Activated naive CD8-positive, alpha-beta T cell treated with anti-CD3 and anti-CD28 coated beads, Interleukin-2, amount 10 ng/mL, durations not matched to agents 7 days and 5 days (primary cell): ENCODE results near the gene POP7. TPM values are rescaled to one million over a fixed set of nuclear protein-coding genes. Genes with fewer than 3 reads are reported as not detected.
"Not testable (repeated sequence)": the region's sequence is repeated elsewhere in the genome, so short reads cannot be mapped to it uniquely, and the experiment has no call there.

Source experiments
- ATAC-seq: fragments of 150-1000 bp; cut with Tn5 transposase; one replicate; pipeline ENCODE4 v1.10.0; 2021; ENCODE audit warnings: low read depth, moderate library complexity
- POLR2A ChIA-PET: fragments of 350-600 bp; sonication (Branson Sonifier 250); formaldehyde crosslinking; loops from one replicate; lab custom pipeline; 2021; ENCODE audit warnings: antibody characterized with exemption; lab: Charles Lee
- DNase-seq: peaks from one replicate; pipeline ENCODE4 v3.0.0; 2021
- H3K27ac Mint-ChIP-seq: one replicate; pipeline ENCODE4 v1.8.0; 2022; ENCODE audit warnings: mild to moderate bottlenecking, mixed read lengths
- H3K27me3 Mint-ChIP-seq: one replicate; pipeline ENCODE4 v1.8.0; 2022; ENCODE audit warnings: mild to moderate bottlenecking, moderate library complexity, mixed read lengths
- H3K36me3 Mint-ChIP-seq: one replicate; pipeline ENCODE4 v1.8.0; 2021; ENCODE audit warnings: mild to moderate bottlenecking, mixed read lengths
- H3K4me1 Mint-ChIP-seq: one replicate; pipeline ENCODE4 v1.8.0; 2021; ENCODE audit warnings: mixed read lengths
- H3K4me3 Mint-ChIP-seq: one replicate; pipeline ENCODE4 v1.8.0; 2022; ENCODE audit warnings: mild to moderate bottlenecking, moderate library complexity, mixed read lengths
- H3K9me3 Mint-ChIP-seq: one replicate; pipeline ENCODE4 v1.8.0; 2021; ENCODE audit warnings: mixed read lengths
- total RNA-seq, 2 experiments: library from RNA; stranded (reverse); gene quantifications; one replicate each; pipeline ENCODE4 v1.2.3, GENCODE V29; 2021

Gene POP7
- total RNA-seq, 2 experiments from 2014 or later: 29.6 to 32.8 TPM

DNA sequence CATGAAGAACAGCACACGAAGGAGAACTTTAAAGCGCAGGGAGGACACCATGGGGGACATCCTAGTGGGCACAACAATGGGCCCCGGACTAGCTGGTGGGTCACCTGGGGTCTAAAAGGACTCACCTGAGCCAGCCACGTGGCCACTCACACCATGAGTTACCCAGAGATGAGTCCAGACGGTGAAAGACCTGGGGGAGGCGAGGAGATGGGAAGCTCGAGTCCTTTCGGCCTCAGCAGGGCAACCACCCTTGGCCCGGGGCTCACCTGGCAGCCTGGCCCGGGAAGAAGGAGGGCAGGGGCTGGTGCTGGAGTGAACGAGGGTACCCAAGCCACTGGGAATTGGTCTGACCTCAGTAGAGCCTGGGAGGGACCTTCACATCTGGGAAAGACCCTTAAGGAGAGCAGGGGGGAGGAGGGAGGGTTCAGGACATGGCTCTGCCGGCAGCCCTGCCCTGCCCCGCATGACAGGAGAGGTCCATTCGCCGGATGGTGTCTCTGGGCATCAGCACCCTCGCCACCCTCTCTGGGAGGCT is 17.5 kb upstream of the POP7 start:
- DNase-seq (no peak), ATAC-seq (no peak)
- H3K4me3 Mint-ChIP-seq: no peak overlapping the region
- H3K27ac Mint-ChIP-seq: no peak overlapping the region
- H3K9me3 Mint-ChIP-seq: no peaks in the 10 kb centered on the region
- H3K27me3 Mint-ChIP-seq: no peaks in the 10 kb centered on the region
- POLR2A ChIA-PET: no interaction called here
- peaks cover 21% of the 10 kb centered on the region for H3K4me1 Mint-ChIP-seq
- peaks cover 2% of the 10 kb centered on the region for H3K36me3 Mint-ChIP-seq

GRCh38 chr7:100689230-100690135 is 16.4 kb upstream of the POP7 start:
- ATAC-seq (no peak), DNase-seq (no peak)
- POLR2A ChIA-PET: interaction anchor here (0.9 to 4.8 kb wide), 3 partner anchors 9 to 77 kb away, joined by 3 to 24 read pairs (median 7); partner anchors contain the start of gene MOSPD3
- Mint-ChIP-seq H3K36me3 (peaks cover 2% of the 10 kb centered on the region), H3K27me3 (no peaks in the 10 kb centered on the region), H3K27ac (no peak overlapping the region), H3K4me1 (peaks cover 21% of the 10 kb centered on the region), H3K4me3 (no peak overlapping the region), H3K9me3 (no peaks in the 10 kb centered on the region)

- Mint-ChIP-seq H3K36me3 (peaks cover 2% of the 10 kb centered on the region), H3K9me3 (no peaks in the 10 kb centered on the region), H3K27ac (peak overlapping the region; percentile 34), H3K27me3 (peaks cover 9% of the 10 kb centered on the region), H3K4me1 (peaks cover 24% of the 10 kb centered on the region), H3K4me3 (peak overlapping the region; percentile 96)
- DNase-seq: peak; percentile 82
- POLR2A ChIA-PET: interaction anchor here (1.0 to 4.8 kb wide), 11 partner anchors 11 to 263 kb away, joined by 3 to 24 read pairs (median 7); partner anchors contain the start of genes FBXO24, MEPCE, POP7 and ZCWPW1
- peak; percentile 74 for ATAC-seq
Observed at GRCh38 chr7:100691676-100692577, 14.0 kb upstream of the POP7 start.

DNA sequence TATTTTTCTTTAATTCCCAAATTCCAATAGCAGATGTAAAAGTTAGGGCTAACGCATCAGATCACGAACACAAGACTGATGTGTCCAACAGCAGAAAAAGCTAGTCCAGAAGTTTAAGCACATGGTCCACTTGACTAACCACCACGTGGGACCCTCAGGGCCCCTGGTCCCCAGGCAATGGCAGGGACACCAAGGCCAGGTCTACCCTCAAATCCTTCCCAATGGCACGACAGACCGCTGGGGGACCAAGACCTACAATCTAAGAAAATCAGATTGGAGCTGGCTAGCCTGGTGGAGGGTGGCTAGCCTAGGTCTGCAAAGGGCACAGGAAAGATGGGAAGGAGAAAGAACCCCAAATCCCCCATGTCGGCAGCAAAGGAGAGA is 13.4 kb upstream of the POP7 start:
- Mint-ChIP-seq H3K27ac (peak overlapping the region; percentile 91), H3K4me3 (peak overlapping the region; percentile 96), H3K36me3 (peaks cover 2% of the 10 kb centered on the region), H3K27me3 (peaks cover 15% of the 10 kb centered on the region), H3K4me1 (peaks cover 24% of the 10 kb centered on the region), H3K9me3 (no peaks in the 10 kb centered on the region)
- DNase-seq (no peak), ATAC-seq (no peak)
- POLR2A ChIA-PET: interaction anchor here (1.2 to 5.1 kb wide), 13 partner anchors 12 to 263 kb away, joined by 3 to 31 read pairs (median 7); partner anchors contain the start of genes FBXO24, MEPCE, MOSPD3 and POP7

- ATAC-seq (peak; percentile 35), DNase-seq (no peak)
- H3K36me3 Mint-ChIP-seq: peaks cover 2% of the 10 kb centered on the region
- POLR2A ChIA-PET: interaction anchor here (0.6 to 5.1 kb wide), 15 partner anchors 12 to 350 kb away, joined by 3 to 31 read pairs (median 5); partner anchors contain the start of genes FBXO24, LRCH4, MEPCE and MOSPD3
- H3K27ac Mint-ChIP-seq: peak overlapping the region; percentile 91
- no peaks in the 10 kb centered on the region for H3K9me3 Mint-ChIP-seq
- H3K4me3 Mint-ChIP-seq: peak overlapping the region; percentile 96
- peaks cover 15% of the 10 kb centered on the region for H3K27me3 Mint-ChIP-seq
- H3K4me1 Mint-ChIP-seq: peaks cover 24% of the 10 kb centered on the region
Observed at GRCh38 chr7:100693312-100694097, 12.4 kb upstream of the POP7 start.

- Mint-ChIP-seq H3K27me3 (peaks cover 16% of the 10 kb centered on the region), H3K4me3 (peak within 1 kb of the TSS; percentile 96), H3K36me3 (peaks cover 2% of the 10 kb centered on the region), H3K4me1 (peaks cover 22% of the 10 kb centered on the region), H3K9me3 (no peaks in the 10 kb centered on the region), H3K27ac (peak within 1 kb of the TSS; percentile 91)
- peak; percentile 81 for DNase-seq
- peak; percentile 57 for ATAC-seq
- POLR2A ChIA-PET: interaction anchor here (0.8 to 5.1 kb wide), 6 partner anchors 11 to 110 kb away, joined by 3 to 31 read pairs (median 7); partner anchors contain the start of genes FBXO24, LRCH4, MOSPD3 and POP7
Observed at GRCh38 chr7:100694098-100694745, 11.7 kb upstream of the POP7 start, which contains the start of gene GIGYF1. Gene GIGYF1 (minus strand): TSS chr7:100694250. CDS start chr7:100688238, 6,012 bp downstream.

DNA sequence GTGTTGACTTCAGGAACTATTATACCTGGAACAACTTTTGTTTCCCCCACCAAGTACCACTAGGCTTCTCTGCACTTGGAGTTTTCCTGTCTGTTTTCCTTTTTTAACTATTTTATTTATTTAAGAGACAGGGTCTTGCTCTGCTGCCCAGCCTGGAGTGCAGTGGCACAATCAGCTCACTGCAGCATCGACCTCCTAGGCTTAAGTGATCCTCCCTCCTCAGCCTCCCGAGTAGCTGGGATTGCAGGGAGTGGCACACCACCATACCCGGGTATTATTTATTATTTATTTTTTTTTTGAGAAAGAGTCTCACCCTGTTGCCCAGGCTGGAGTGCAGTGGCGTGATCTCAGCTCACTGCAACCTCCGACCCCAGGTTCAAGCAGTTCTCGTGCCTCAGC is 9.8 kb upstream of the POP7 start:
- Mint-ChIP-seq H3K27ac (no peak overlapping the region), H3K36me3 (peaks cover 2% of the 10 kb centered on the region), H3K27me3 (peaks cover 29% of the 10 kb centered on the region), H3K9me3 (no peaks in the 10 kb centered on the region), H3K4me3 (no peak overlapping the region), H3K4me1 (peaks cover 21% of the 10 kb centered on the region)
- ATAC-seq (no peak), DNase-seq (no peak)
- POLR2A ChIA-PET: interaction anchor here (1.3 to 5.1 kb wide), 2 partner anchors 9 to 112 kb away, joined by 3 to 31 read pairs; partner anchors contain the start of gene POP7

DNA sequence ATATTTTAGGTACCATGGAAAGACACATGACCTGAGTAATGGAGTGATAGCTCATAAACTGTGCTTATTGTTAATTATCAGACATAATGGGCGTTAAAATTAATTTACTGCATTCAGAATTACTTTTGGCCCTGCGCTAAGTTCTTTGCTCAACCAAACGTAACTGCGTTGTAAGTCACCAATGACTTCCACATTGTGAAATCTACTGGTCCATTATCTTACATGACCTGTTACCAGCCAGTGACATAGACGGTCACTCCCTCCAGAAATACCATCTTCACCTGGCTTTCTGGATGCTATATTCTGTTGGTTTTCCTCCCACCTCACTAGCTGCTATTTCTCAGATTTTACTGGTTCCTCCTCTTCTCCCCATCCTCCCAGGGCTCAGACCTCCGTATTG is 6.9 kb upstream of the POP7 start:
- H3K4me1 Mint-ChIP-seq: peaks cover 5% of the 10 kb centered on the region
- ATAC-seq (no peak), DNase-seq (no peak)
- POLR2A ChIA-PET: no interaction called here
- peaks cover 31% of the 10 kb centered on the region for H3K27me3 Mint-ChIP-seq
- H3K4me3 Mint-ChIP-seq: no peak overlapping the region
- no peaks in the 10 kb centered on the region for H3K36me3 Mint-ChIP-seq
- no peak overlapping the region for H3K27ac Mint-ChIP-seq
- H3K9me3 Mint-ChIP-seq: no peaks in the 10 kb centered on the region

GRCh38 chr7:100701089-100701488 is 4.8 kb upstream of the POP7 start:
- H3K9me3 Mint-ChIP-seq, DNase-seq, H3K36me3 Mint-ChIP-seq, ATAC-seq, H3K4me1 Mint-ChIP-seq, H3K27ac Mint-ChIP-seq, H3K4me3 Mint-ChIP-seq: not testable (repeated sequence)
- POLR2A ChIA-PET: interaction anchor here (0.7 kb wide), 1 partner anchor 145 kb away, joined by 6 read pairs; no protein-coding TSS in a partner anchor
- H3K27me3 Mint-ChIP-seq: peaks cover 23% of the 10 kb centered on the region

- ATAC-seq (peak; percentile 55), DNase-seq (peak; percentile 90)
- POLR2A ChIA-PET: interaction anchor here (0.6 to 2.4 kb wide), 24 partner anchors 10 to 326 kb away, joined by 3 to 34 read pairs (median 6); partner anchors contain the start of genes FBXO24, GIGYF1, GNB2 and LRCH4
- Mint-ChIP-seq H3K4me3 (peak overlapping the region; percentile 99), H3K27me3 (peaks cover 3% of the 10 kb centered on the region), H3K4me1 (peaks cover 10% of the 10 kb centered on the region), H3K9me3 (no peaks in the 10 kb centered on the region), H3K27ac (peak overlapping the region; percentile 98), H3K36me3 (no peaks in the 10 kb centered on the region)
Observed at GRCh38 chr7:100705320-100705752, 585 bp upstream of the POP7 start.

GRCh38 chr7:100706672-100707311 is 871 bp downstream of the POP7 start:
- POLR2A ChIA-PET: interaction anchor here (1.3 to 2.4 kb wide), 4 partner anchors 102 to 167 kb away, joined by 3 to 34 read pairs (median 16); partner anchors contain the start of genes FBXO24, LRCH4 and SLC12A9
- Mint-ChIP-seq H3K9me3 (no peaks in the 10 kb centered on the region), H3K36me3 (no peaks in the 10 kb centered on the region), H3K4me3 (peak overlapping the region; percentile 99), H3K27me3 (no peaks in the 10 kb centered on the region), H3K4me1 (peaks cover 8% of the 10 kb centered on the region), H3K27ac (peak overlapping the region; percentile 98)
- ATAC-seq: no peak
- DNase-seq: no peak
